Stomach (tissue), 4 donors: Measurements from ENCODE around the gene EMX2.

Experiments used
- CTCF ChIP-seq, 7 experiments: fragments of 450-650 bp in 4 of 7; fragments of 200-600 bp in 3 of 7; sonication (generic) in 3 of 7; IDR thresholded peaks; one replicate each; pipeline ENCODE4 v1.5.1; 2016 to 2019; ENCODE audit warnings: antibody characterized with exemption in 7 of 7, control low read depth in 2 of 7, mild to moderate bottlenecking in 1 of 7
- EP300 ChIP-seq: sonication (generic); formaldehyde crosslinking; IDR thresholded peaks from one replicate; pipeline ENCODE4 v1.6.1; 2017; ENCODE audit warnings: antibody characterized with exemption

GRCh38 chr10:117499248-117500105 is 43.1 kb upstream of the EMX2 start:
- no peak for TF ChIP-seq CTCF (IDR thresholded peaks at IDR 0.05)
- no peak for TF ChIP-seq EP300
